Measurements from ENCODE around the gene PDF.

The PDF gene

GRCh38 chr16:69277413-69277812, 53.0 kb downstream of the PDF start:
- no peak for DNase-seq (ENCODE audit: low spot score)

Data from AG08396 (cell line).